ENCODE results near the gene ATG2B.
"Not testable (repeated sequence)": the region's sequence is repeated elsewhere in the genome, so short reads cannot be mapped to it uniquely, and the experiment has no call there.

The ATG2B gene

GRCh38 chr14:96252323-96252998 lies 110.7 kb downstream of the ATG2B start:
- no peak for DNase-seq (ENCODE audit: low read depth in 2 of 2)

GRCh38 chr14:96251656-96252155 lies 111.4 kb downstream of the ATG2B start:
- no peak for DNase-seq (ENCODE audit: low read depth in 2 of 2)

GRCh38 chr14:96250485-96250884 lies 112.7 kb downstream of the ATG2B start:
- no peak for DNase-seq (ENCODE audit: low read depth in 2 of 2)

- DNase-seq (ENCODE audit: low read depth in 2 of 2): no peak
Measured at GRCh38 chr14:96249029-96249428, 114.1 kb downstream of the ATG2B start.

GRCh38 chr14:96247031-96247430 lies 116.1 kb downstream of the ATG2B start:
- DNase-seq (ENCODE audit: low read depth in 2 of 2): no peak

GRCh38 chr14:96246539-96246847 lies 116.6 kb downstream of the ATG2B start:
- no peak for DNase-seq (ENCODE audit: low read depth in 2 of 2)

- DNase-seq (ENCODE audit: low read depth in 2 of 2): no peak
Measured at GRCh38 chr14:96245710-96246538, 117.2 kb downstream of the ATG2B start.

- DNase-seq (ENCODE audit: low read depth in 2 of 2): not testable (repeated sequence)
Measured at GRCh38 chr14:96245074-96245473, 118.1 kb downstream of the ATG2B start.

- DNase-seq (ENCODE audit: low read depth in 2 of 2): no peak
Measured at GRCh38 chr14:96243785-96244184, 119.4 kb downstream of the ATG2B start.

- DNase-seq (ENCODE audit: low read depth in 2 of 2): no peak
Measured at GRCh38 chr14:96242126-96242525, 121.0 kb downstream of the ATG2B start.

GRCh38 chr14:96240641-96241040 lies 122.5 kb downstream of the ATG2B start:
- DNase-seq (ENCODE audit: low read depth in 2 of 2): no peak

GRCh38 chr14:96239711-96240141 lies 123.4 kb downstream of the ATG2B start:
- no peak for DNase-seq (ENCODE audit: low read depth in 2 of 2)

- no peak for DNase-seq (ENCODE audit: low read depth in 2 of 2)
Measured at GRCh38 chr14:96238676-96239265, 124.4 kb downstream of the ATG2B start.

GRCh38 chr14:96237641-96238040 lies 125.5 kb downstream of the ATG2B start:
- no peak for DNase-seq (ENCODE audit: low read depth in 2 of 2)

GRCh38 chr14:96235426-96235825 lies 127.7 kb downstream of the ATG2B start:
- DNase-seq (ENCODE audit: low read depth in 2 of 2): no peak

GRCh38 chr14:96233661-96234060 lies 129.5 kb downstream of the ATG2B start:
- no peak for DNase-seq (ENCODE audit: low read depth in 2 of 2)

- DNase-seq (ENCODE audit: low read depth in 2 of 2): no peak
Measured at GRCh38 chr14:96232506-96232905, 130.6 kb downstream of the ATG2B start.

- no peak for DNase-seq (ENCODE audit: low read depth in 2 of 2)
Measured at GRCh38 chr14:96231526-96232130, 131.5 kb downstream of the ATG2B start.

- no peak for DNase-seq (ENCODE audit: low read depth in 2 of 2)
Measured at GRCh38 chr14:96231056-96231455, 132.1 kb downstream of the ATG2B start.

- DNase-seq (ENCODE audit: low read depth in 2 of 2): no peak
Measured at GRCh38 chr14:96229315-96229714, 133.8 kb downstream of the ATG2B start.

All from stimulated activated CD4-positive, alpha-beta T cell treated with anti-CD3 and anti-CD28 coated beads, Interleukin-1b, Interleukin-23, amount 100 ng/mL, for 1 hour (primary cell).